Measurements from ENCODE around the gene GABRR2.
"Not testable (repeated sequence)": the region's sequence is repeated elsewhere in the genome, so short reads cannot be mapped to it uniquely, and the experiment has no call there.

Gene GABRR2

DNA sequence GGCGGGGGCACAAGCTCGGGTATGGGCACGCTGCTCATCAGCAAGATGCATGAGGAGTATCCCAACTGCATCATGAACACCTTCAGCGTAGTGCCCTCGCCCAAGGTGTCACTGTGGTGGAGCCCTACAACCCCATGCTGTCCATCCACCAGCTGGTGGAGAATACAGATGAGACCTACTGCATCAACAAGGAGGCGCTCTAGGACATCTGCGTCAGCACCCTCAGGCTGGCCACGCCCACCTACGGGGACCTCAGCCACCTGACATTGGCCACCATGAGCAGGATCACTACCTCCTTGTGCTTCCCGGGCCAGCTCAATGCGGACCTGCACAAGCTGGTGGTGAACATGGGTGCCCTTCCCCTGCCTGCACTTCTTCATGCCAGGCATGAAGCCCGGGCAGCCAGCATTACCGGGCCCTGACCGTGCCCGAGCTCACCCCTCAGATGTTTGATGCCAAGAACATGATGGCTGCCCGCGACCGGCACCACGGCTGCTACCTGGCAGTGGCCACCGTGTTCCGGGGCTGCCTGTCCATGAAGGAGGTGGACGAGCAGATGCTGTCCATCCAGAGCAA, 12.8 kb downstream of the GABRR2 start:
- DNase-seq (ENCODE audit: low spot score) = no peak
- no peak overlapping the region for H3K4me3 ChIP-seq
- no peak overlapping the region for H3K27ac ChIP-seq
- TF ChIP-seq CTCF (IDR thresholded peaks at IDR 0.05) = no peak

GRCh38 chr6:89301586-89302194, 13.4 kb downstream of the GABRR2 start:
- H3K4me3 ChIP-seq = no peak overlapping the region
- TF ChIP-seq CTCF (IDR thresholded peaks at IDR 0.05) = no peak
- no peak for DNase-seq (ENCODE audit: low spot score)
- no peak overlapping the region for H3K27ac ChIP-seq

GRCh38 chr6:89299466-89299850, 15.6 kb downstream of the GABRR2 start:
- Histone ChIP-seq H3K27ac (no peak overlapping the region), H3K4me3 (no peak overlapping the region)
- DNase-seq (ENCODE audit: low spot score) = no peak
- no peak for TF ChIP-seq CTCF (IDR thresholded peaks at IDR 0.05)

DNA sequence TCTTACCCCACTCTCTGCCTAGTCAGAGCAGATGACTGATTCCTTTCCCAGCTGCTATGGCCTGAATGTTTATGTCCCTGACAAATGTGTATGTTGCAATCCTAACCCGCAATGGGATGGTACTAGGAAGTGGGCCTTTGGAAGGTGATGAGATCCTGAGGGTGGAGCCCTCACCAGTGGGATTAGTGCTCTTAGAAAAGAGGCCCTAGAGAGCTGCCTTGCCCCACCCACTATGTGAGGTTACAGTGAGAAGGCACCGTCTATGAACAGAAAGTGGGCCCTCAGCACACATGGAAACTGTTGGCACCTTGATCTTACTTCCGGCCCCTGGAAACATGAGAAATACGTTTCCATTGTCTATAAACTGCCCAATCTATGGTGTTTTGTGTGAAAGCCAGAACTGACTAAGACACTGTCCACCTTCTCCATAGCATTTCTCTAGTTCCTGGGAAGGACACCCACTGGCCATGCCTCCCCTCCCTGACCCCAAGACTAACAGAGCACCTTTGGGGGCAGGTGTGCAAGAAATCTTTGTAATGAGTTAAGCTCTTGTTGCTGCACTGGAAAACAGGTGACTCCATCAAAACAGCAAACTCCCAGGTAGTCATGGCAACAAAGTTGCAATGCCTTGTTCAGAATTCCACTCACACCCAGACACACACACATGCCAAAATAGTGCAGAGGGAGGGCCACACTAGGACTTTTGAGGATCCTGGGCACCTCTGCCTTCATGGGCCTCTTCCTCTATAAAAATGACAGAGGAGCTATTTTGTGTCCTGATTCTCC, 16.2 kb downstream of the GABRR2 start:
- Histone ChIP-seq H3K27ac (peak overlapping the region in 1 of 2 donors; percentile 22), H3K4me3 (no peak overlapping the region)
- no peak for TF ChIP-seq CTCF (IDR thresholded peaks at IDR 0.05)
- DNase-seq (ENCODE audit: low spot score) = no peak

GRCh38 chr6:89297695-89298351, 17.3 kb downstream of the GABRR2 start:
- H3K4me3 ChIP-seq = peak overlapping the region; percentile 27
- H3K27ac ChIP-seq = peak overlapping the region in 1 of 2 donors; percentile 54
- TF ChIP-seq CTCF (IDR thresholded peaks at IDR 0.05) = no peak
- DNase-seq (ENCODE audit: low spot score) = no peak

- TF ChIP-seq CTCF (IDR thresholded peaks at IDR 0.05) = no peak
- Histone ChIP-seq H3K27ac (no peak overlapping the region), H3K4me3 (no peak overlapping the region)
- peak; percentile 56 for DNase-seq (ENCODE audit: low spot score)
These were observed 19.1 kb downstream of the GABRR2 start for GRCh38 chr6:89295981-89296380.

DNA sequence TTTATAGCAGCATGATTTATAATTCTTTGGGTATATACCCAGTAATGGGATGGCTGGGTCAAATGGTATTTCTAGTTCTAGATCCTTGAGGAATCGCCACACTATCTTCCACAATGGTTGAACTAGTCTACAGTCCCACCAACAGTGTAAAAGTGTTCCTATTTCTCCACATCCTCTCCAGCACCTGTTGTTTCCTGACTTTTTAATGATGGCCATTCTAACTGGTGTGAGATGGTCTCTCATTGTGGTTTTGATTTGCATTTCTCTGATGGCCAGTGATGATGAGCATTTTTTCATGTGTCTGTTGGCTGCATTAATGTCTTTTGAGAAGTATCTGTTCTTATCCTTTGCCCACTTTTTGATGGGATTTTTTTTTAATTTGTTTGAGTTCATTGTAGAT, 20.0 kb downstream of the GABRR2 start:
- H3K27ac ChIP-seq; H3K4me3 ChIP-seq; DNase-seq (ENCODE audit: low spot score): not testable (repeated sequence)
